Psoas muscle (tissue), 8 donors: ENCODE measurements around the gene PRICKLE4. TPM values are rescaled to one million over a fixed set of nuclear protein-coding genes. Genes with fewer than 3 reads are reported as not detected.

Experiments
- ATAC-seq, 4 donors: fragments of 200-7000 bp; cut with Tn5 transposase; one replicate each; pipeline ENCODE4 v1.9.1; 2020; ENCODE audit warnings: moderate library complexity in 3 of 4, mild to moderate bottlenecking in 2 of 4
- DNase-seq, 2 donors: peaks; one replicate each; pipeline ENCODE4 v3.0.0-alpha.2; 2020
- H3K27ac ChIP-seq: fragments of 200-600 bp; one replicate; pipeline ENCODE4 v1.8.0; 2022
- H3K27me3 ChIP-seq, 3 donors: fragments of 200-600 bp in 1 of 3; one replicate each; pipeline versions ENCODE4 v1.6.1 to v1.8.0; 2013 to 2022; ENCODE audit warnings: low read length in 2 of 3, mild to moderate bottlenecking in 2 of 3, moderate library complexity in 1 of 3; ENCODE audit not compliant: insufficient read depth in 3 of 3
- H3K36me3 ChIP-seq, 2 donors: fragments of 200-600 bp in 1 of 2; one replicate each; pipeline versions ENCODE4 v1.6.1 to v1.8.0; 2013 to 2022; ENCODE audit warnings: low read depth in 1 of 2, mild to moderate bottlenecking in 1 of 2, moderate library complexity in 1 of 2; ENCODE audit not compliant: insufficient read depth in 1 of 2
- H3K4me1 ChIP-seq: fragments of 200-600 bp; one replicate; pipeline ENCODE4 v1.8.0; 2022
- H3K4me3 ChIP-seq: fragments of 200-600 bp; one replicate; pipeline ENCODE4 v1.8.0; 2022; ENCODE audit warnings: mild to moderate bottlenecking
- H3K9me3 ChIP-seq: fragments of 200-600 bp; one replicate; pipeline ENCODE4 v1.8.0; 2022
- CTCF ChIP-seq: fragments of 200-600 bp; IDR thresholded peaks from one replicate; pipeline ENCODE4 v1.8.0; 2022; ENCODE audit warnings: antibody characterized with exemption
- WGBS, 3 donors: extraction: QIAGEN DNeasy Blood & Tissue Kit; methylation state at CpG; one replicate each; pipeline versions ENCODE4 v1.1.6 to v1.1.7; 2013; 5-methylcytosine and 5-hydroxymethylcytosine counted together
- intact Hi-C, 2 donors: fragments of 100-400 bp; cut with DNase I; formaldehyde crosslinking; loops; one replicate each; pipeline versions ENCODE4 v1.11.0 to v1.14.2; 2022
- polyA plus RNA-seq, 3 donors: library from polyadenylated mRNA; stranded (reverse); fragments of 200-250 nt; gene quantifications; one replicate each; pipeline ENCODE4 v1.2.3, GENCODE V29; 2013
- total RNA-seq, 4 donors: library from RNA; stranded (reverse); fragmentation: NEBNext Ultra II Directional in 2 of 4; extraction: Animal tissue kit (Norgen Biotek cat#: 25700) in 2 of 4; gene quantifications; one replicate each; pipeline versions ENCODE4 v1.2.1 to v1.2.4, GENCODE V29; 2021 to 2023
- donor health status: healthy with polysubstance abuse.
- donor health status: DM: no; HTN: no; CAD: no; lungs with moderate emphysema.
- donor health status: Bipolar disorder and iron deficiency.
- donor health status: healthy.
- donor health status: DM: yes; HTN: yes; CAD: no.
- donor health status: DM: no; HTN: no; CAD: no.
- donor health status: DM: no; HTN: no; CAD: no.
- donor health status: DM: yes; HTN: yes; CAD: no.

The PRICKLE4 gene
- total and polyA plus RNA-seq, 7 donors, result 0.46 to 0.92 (median 0.70) TPM; not detected in 2

DNA sequence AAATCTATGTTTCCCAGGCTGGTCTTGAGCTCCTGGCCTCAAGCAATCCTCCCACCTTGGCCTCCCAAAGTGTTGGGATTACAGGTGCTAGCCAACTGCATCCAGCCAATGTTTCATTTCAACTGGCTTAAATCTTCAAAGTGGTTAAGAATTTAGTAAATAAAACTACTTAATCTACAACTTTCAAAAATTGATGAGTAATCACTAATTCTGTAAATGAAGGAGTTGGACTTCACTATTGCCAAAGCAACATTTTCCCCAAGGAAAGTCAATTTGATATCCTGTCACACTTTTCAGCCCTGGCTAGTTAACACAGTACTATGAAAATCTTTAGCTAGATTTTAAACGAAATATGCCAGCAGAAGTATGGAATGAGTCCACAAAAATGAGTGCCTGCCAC is 10.7 kb downstream of the PRICKLE4 start:
- peaks cover 22% of the 10 kb centered on the region for H3K4me1 ChIP-seq
- intact Hi-C loops, result loop anchor here in 1 of 2 donors (10.0 kb wide), 1 partner anchor 53 kb away; no protein-coding TSS in a partner anchor

DNA sequence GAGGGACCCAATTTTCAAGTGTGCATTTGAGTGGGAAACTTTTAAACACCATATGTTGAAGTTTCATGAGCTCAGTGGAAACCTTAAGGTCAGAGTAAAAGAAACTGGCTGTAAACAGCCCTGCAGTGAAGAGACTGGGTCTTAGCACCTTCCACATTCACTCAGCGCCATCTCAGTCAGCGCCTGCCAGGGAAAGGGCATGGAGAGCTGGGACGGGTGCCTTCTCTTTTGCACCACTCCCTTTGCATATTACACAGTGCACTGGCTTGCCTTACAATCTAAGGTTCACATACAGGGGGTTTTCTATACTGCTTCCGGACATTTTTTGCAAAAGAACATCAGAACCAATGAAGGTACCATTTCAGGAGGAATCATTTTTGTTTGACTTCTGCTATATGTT is 11.4 kb downstream of the PRICKLE4 start:
- TF ChIP-seq CTCF, result no peak
- WGBS, 3 donors, result 56 to 71% (median 65%) methylated on average over 4 of the region's 4 CpGs
- Histone ChIP-seq H3K4me1 (peaks cover 22% of the 10 kb centered on the region), H3K4me3 (no peak overlapping the region), H3K27me3 (no peaks in the 10 kb centered on the region), H3K27ac (no peak overlapping the region), H3K9me3 (no peaks in the 10 kb centered on the region), H3K36me3 (peaks cover 7 to 82% of the 10 kb centered on the region in 2 donors)
- ATAC-seq (no peak), DNase-seq (no peak)
- intact Hi-C loops, result loop anchor here in 1 of 2 donors (10.0 kb wide), 1 partner anchor 53 kb away; no protein-coding TSS in a partner anchor

More for the DNA sequence above, 10.7 kb downstream of the PRICKLE4 start:
- peaks cover 7 to 75% of the 10 kb centered on the region in 2 donors for H3K36me3 ChIP-seq
- no peaks in the 10 kb centered on the region for H3K9me3 ChIP-seq
- 62 to 87% (median 76%) methylated on average over 1 of the region's 1 CpG for WGBS, 3 donors
- no peaks in the 10 kb centered on the region for H3K27me3 ChIP-seq
- no peak overlapping the region for H3K4me3 ChIP-seq
- no peak overlapping the region for H3K27ac ChIP-seq
- DNase-seq (no peak), ATAC-seq (no peak)
- TF ChIP-seq CTCF, result no peak

- intact Hi-C loops, result loop anchor here in 1 of 2 donors (10.0 kb wide), 1 partner anchor 48 kb away; no protein-coding TSS in a partner anchor
- DNase-seq (no peak), ATAC-seq (no peak)
- 87 to 93% (median 90%) methylated on average over 2 of the region's 2 CpGs for WGBS, 3 donors
- TF ChIP-seq CTCF, result no peak
- Histone ChIP-seq H3K36me3 (peaks cover 0 to 95% of the 10 kb centered on the region in 2 donors), H3K27me3 (no peaks in the 10 kb centered on the region), H3K27ac (no peak overlapping the region), H3K4me1 (no peaks in the 10 kb centered on the region), H3K9me3 (no peaks in the 10 kb centered on the region), H3K4me3 (no peak overlapping the region)
Observed at GRCh38 chr6:41796474-41796873, 15.9 kb downstream of the PRICKLE4 start.

DNA sequence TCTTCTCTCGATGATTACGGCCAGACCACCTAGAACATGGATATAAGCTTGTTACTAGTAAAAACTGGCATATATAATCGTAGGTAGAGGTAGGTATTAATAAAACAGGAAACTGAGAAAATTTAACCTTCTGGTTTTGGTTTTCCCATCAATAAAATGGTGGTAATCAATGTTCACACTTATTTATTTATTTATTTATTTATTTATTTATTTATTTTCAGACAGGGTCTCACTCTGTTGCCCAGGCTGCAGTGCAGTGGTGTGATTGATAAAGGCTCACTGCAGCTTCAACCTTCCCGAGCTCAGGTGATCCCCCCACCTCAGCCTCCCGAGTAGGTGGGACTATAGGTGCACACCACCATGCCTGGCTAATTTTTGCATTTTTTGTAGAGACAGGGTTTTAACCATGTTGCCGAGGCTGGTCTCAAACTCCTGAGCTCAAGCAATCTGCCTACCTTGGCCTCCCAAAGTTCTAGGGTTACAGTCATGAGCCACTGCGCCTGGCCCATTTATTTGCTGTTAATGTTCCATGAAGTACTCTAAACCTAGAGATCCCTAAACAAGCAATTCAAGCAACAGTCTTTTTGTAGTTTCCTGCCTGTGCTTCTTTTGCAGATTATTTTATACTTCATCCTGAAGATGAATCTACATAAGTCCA is 18.4 kb downstream of the PRICKLE4 start:
- no peak for TF ChIP-seq CTCF
- no peaks in the 10 kb centered on the region for H3K27me3 ChIP-seq
- no peak for DNase-seq
- intact Hi-C loops, result loop anchor here in 1 of 2 donors (10.0 kb wide), 1 partner anchor 46 kb away; no protein-coding TSS in a partner anchor
- peaks cover 0 to 69% of the 10 kb centered on the region in 2 donors for H3K36me3 ChIP-seq
- WGBS, 3 donors, result 85 to 93% (median 88%) methylated on average over 7 of the region's 7 CpGs
- H3K27ac ChIP-seq, result no peak overlapping the region
- ATAC-seq, result no peak
- H3K4me1 ChIP-seq, result no peaks in the 10 kb centered on the region
- H3K9me3 ChIP-seq, result no peaks in the 10 kb centered on the region
- no peak overlapping the region for H3K4me3 ChIP-seq
